Fibroblast of lung (primary cell): ENCODE results near the gene ZNF79. TPM values are rescaled to one million over a fixed set of nuclear protein-coding genes. Genes with fewer than 3 reads are reported as not detected.

Experiments used
- DNase-seq, 2 donors: peaks; one replicate each; pipeline versions ENCODE4 v3.0.0 to v3.0.0-alpha.2; 2010; ENCODE audit warnings: low read depth in 2 of 2
- H2AFZ ChIP-seq: 2 replicates; pipeline ENCODE4 v1.5.1; 2012; ENCODE audit warnings: low read length, control low read depth, inconsistent platforms
- H3K27ac ChIP-seq: 2 replicates; pipeline ENCODE4 v1.5.1; 2011; ENCODE audit warnings: low read length, control low read depth; ENCODE audit not compliant: insufficient read depth
- H3K27me3 ChIP-seq: 2 replicates; pipeline ENCODE4 v1.5.1; 2011; ENCODE audit warnings: mild to moderate bottlenecking, low read length; ENCODE audit not compliant: control insufficient read depth, insufficient read depth
- H3K36me3 ChIP-seq: 2 replicates; pipeline ENCODE4 v1.5.1; 2011; ENCODE audit warnings: low read length; ENCODE audit not compliant: control insufficient read depth, insufficient read depth
- H3K4me1 ChIP-seq: 2 replicates; pipeline ENCODE4 v1.5.1; 2011; ENCODE audit warnings: low read length; ENCODE audit not compliant: control insufficient read depth, insufficient read depth; ENCODE audit errors: extremely low read depth
- H3K4me2 ChIP-seq: 2 replicates; pipeline ENCODE4 v1.5.1; 2011; ENCODE audit warnings: low read length, control low read depth; ENCODE audit not compliant: insufficient read depth; ENCODE audit errors: extremely low read depth
- H3K4me3 ChIP-seq, 4 experiments: fragments of 200-600 bp in 1 of 4; sonication (generic) in 1 of 4; replicated peaks in 1 of 4; 2 replicates each; pipeline ENCODE4 v1.5.1; 2011 to 2016; ENCODE audit warnings: low read length in 4 of 4, low read depth in 3 of 4, mild to moderate bottlenecking in 3 of 4, control low read depth in 2 of 4, inconsistent platforms in 1 of 4, mixed read lengths in 1 of 4; ENCODE audit not compliant: insufficient read depth in 1 of 4; ENCODE audit errors: control extremely low read depth in 1 of 4
- H3K79me2 ChIP-seq: 2 replicates; pipeline ENCODE4 v1.5.1; 2012; ENCODE audit warnings: mild to moderate bottlenecking, low read length, inconsistent platforms; ENCODE audit not compliant: control insufficient read depth, insufficient read depth
- H3K9ac ChIP-seq: 2 replicates; pipeline ENCODE4 v1.5.1; 2011; ENCODE audit warnings: mild to moderate bottlenecking, low read length, control low read depth; ENCODE audit not compliant: insufficient read depth
- H3K9me3 ChIP-seq: 2 replicates; pipeline ENCODE4 v1.5.1; 2012; ENCODE audit warnings: low read depth, low read length; ENCODE audit not compliant: control insufficient read depth, insufficient read depth
- H4K20me1 ChIP-seq: 2 replicates; pipeline ENCODE4 v1.5.1; 2011; ENCODE audit warnings: low read length; ENCODE audit not compliant: control insufficient read depth, insufficient read depth; ENCODE audit errors: extremely low read depth
- CTCF ChIP-seq, 2 donors: IDR thresholded peaks in 1 of 2; conservative IDR thresholded peaks in 1 of 2; 1 replicate in 1 of 2; 2 replicates in 1 of 2; pipeline ENCODE4 v1.5.1; 2011 to 2012; ENCODE audit warnings: low read length in 2 of 2, control low read depth in 1 of 2, inconsistent platforms in 1 of 2, low read depth in 1 of 2, mild to moderate bottlenecking in 1 of 2
- EZH2 ChIP-seq: IDR thresholded peaks from 2 replicates; pipeline ENCODE4 v1.5.1; 2012; ENCODE audit warnings: low read length, control low read depth, mild to moderate bottlenecking; ENCODE audit errors: missing control alignments
- polyA plus RNA-seq, 2 donors: library from polyadenylated mRNA; depleted of rRNA in 1 of 2; stranded (reverse) in 1 of 2; unstranded in 1 of 2; fragments of >200 nt; gene quantifications; 2 replicates each; pipeline ENCODE4 v1.2.1, GENCODE V29; 2011 to 2012; ENCODE audit warnings: missing spikeins in 1 of 2
- total RNA-seq: library from RNA; depleted of rRNA; stranded (reverse); fragments of >200 nt; gene quantifications from 2 replicates; pipeline ENCODE4 v1.2.1, GENCODE V29; 2014

ZNF79 gene
- total and polyA plus RNA-seq, 2 donors (not counting 1 experiment from before 2014, with no cell fraction given): 4.9 to 15.0 TPM

DNA sequence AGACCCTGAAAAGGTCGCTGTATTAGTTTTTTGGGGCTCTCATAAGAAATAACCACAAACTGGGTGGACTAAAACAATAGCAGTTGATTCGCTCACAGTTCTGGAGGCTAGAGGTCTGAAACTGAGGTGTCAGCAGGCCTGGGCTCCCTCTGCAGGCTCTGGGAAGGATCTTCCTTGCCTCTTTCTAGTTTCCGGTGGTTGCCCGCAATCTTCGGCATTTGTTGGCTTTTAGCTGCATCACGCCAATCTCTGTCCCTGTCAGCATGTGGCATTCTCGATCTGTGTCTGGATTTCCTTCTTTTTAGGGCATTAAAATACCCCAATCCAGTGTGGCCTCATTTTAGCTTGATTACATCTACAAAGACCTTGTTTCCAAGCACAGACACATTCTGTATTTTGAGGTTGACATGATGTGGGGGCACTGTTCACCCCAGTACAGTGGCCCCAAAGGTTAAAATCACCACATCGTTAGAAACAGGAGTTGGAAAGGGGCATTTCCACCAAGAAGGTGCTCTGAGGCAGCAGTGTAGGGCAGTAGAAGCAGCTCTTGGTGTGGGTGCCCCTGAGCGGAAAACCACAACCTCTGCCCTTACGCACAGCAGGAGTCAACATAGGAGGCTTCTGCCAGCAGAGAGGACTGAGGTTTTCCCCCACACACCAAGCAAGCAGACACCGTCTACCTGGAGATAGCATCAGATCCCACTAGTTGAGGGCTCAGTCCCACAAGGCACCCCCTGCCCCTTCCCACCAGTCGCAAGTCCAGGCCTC, 13.5 kb downstream of the ZNF79 start:
- Histone ChIP-seq H3K79me2 (no peaks in the 10 kb centered on the region), H3K4me2 (no peak overlapping the region), H3K27me3 (no peaks in the 10 kb centered on the region), H4K20me1 (no peaks in the 10 kb centered on the region), H3K27ac (no peak overlapping the region), H3K9ac (no peak overlapping the region), H3K4me1 (no peaks in the 10 kb centered on the region), H3K4me3 (no peak overlapping the region), H2AFZ (no peak overlapping the region), H3K36me3 (peaks cover 32% of the 10 kb centered on the region), H3K9me3 (no peaks in the 10 kb centered on the region)
- TF ChIP-seq EZH2 (no peak), CTCF (conservative IDR thresholded peaks at IDR 0.05 in 1 of 2, IDR thresholded peaks at IDR 0.05 in 1 of 2; ENCODE audit: low read depth in 1 of 2, low read length in 2 of 2) (peak in 1 of 2 donors; percentile 18)
- no peak for DNase-seq

DNA sequence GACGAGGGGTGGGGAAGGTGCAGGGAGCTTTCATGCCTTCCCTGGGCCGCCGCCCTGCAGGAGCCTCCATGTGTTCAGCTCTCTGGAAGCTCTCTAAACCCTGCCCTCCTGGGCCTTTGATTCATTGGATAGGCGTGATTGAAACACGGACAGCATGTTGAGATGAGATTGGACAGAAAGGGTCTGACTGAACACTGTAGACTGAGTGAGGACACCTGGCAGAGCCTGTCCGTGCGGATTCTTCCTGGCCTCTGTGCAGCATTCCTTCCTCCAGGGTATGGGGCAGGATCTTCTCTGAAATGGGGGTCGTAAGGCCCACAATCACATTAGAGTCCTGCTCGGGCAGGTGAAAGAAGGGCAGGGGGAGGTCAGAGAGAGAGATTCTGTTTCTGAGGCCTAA, 14.2 kb downstream of the ZNF79 start:
- H3K27ac ChIP-seq: no peak overlapping the region

More for the DNA sequence above, 14.2 kb downstream of the ZNF79 start:
- no peaks in the 10 kb centered on the region for H4K20me1 ChIP-seq
- no peaks in the 10 kb centered on the region for H3K27me3 ChIP-seq
- no peaks in the 10 kb centered on the region for H3K79me2 ChIP-seq
- DNase-seq: no peak
- H3K4me2 ChIP-seq: no peak overlapping the region
- H3K4me3 ChIP-seq: no peak overlapping the region
- peaks cover 29% of the 10 kb centered on the region for H3K36me3 ChIP-seq
- no peak overlapping the region for H3K9ac ChIP-seq
- TF ChIP-seq CTCF (conservative IDR thresholded peaks at IDR 0.05 in 1 of 2, IDR thresholded peaks at IDR 0.05 in 1 of 2; ENCODE audit: low read depth in 1 of 2, low read length in 2 of 2) (no peak), EZH2 (no peak)
- no peaks in the 10 kb centered on the region for H3K4me1 ChIP-seq
- H2AFZ ChIP-seq: no peak overlapping the region
- no peaks in the 10 kb centered on the region for H3K9me3 ChIP-seq
